Activated CD8-positive, alpha-beta T cell treated with anti-CD3 and anti-CD28 coated beads, Interleukin-2, amount 10 ng/mL, durations not matched to agents 7 days and 5 days (primary cell): Measurements from ENCODE around the gene DHRS12. TPM values are rescaled to one million over a fixed set of nuclear protein-coding genes. Genes with fewer than 3 reads are reported as not detected.

Experiments used
- ATAC-seq: fragments of 150-1000 bp; cut with Tn5 transposase; one replicate; pipeline ENCODE4 v1.10.0; 2021; ENCODE audit warnings: moderate library complexity
- CTCF ChIA-PET: fragments of 350-600 bp; sonication (Branson Sonifier 250); formaldehyde crosslinking; loops from one replicate; lab custom pipeline; 2021; ENCODE audit warnings: antibody characterized with exemption; lab: Charles Lee
- POLR2A ChIA-PET: fragments of 350-600 bp; sonication (Branson Sonifier 250); formaldehyde crosslinking; loops from one replicate; lab custom pipeline; 2021; ENCODE audit warnings: antibody characterized with exemption; lab: Charles Lee
- DNase-seq: peaks from one replicate; pipeline ENCODE4 v3.0.0-alpha.2; 2020
- H3K27ac Mint-ChIP-seq: one replicate; pipeline ENCODE4 v1.8.0; 2021; ENCODE audit warnings: mild to moderate bottlenecking, mixed read lengths
- H3K27me3 Mint-ChIP-seq: one replicate; pipeline ENCODE4 v1.8.0; 2021; ENCODE audit warnings: low read depth, mixed read lengths
- H3K36me3 Mint-ChIP-seq: one replicate; pipeline ENCODE4 v1.8.0; 2021; ENCODE audit warnings: low read depth, mixed read lengths
- H3K4me1 Mint-ChIP-seq: one replicate; pipeline ENCODE4 v1.8.0; 2021; ENCODE audit warnings: low read depth, mixed read lengths
- H3K4me3 Mint-ChIP-seq: one replicate; pipeline ENCODE4 v1.8.0; 2021; ENCODE audit warnings: mild to moderate bottlenecking, mixed read lengths
- H3K9me3 Mint-ChIP-seq: one replicate; pipeline ENCODE4 v1.8.0; 2022; ENCODE audit warnings: mixed read lengths; ENCODE audit not compliant: insufficient read depth
- total RNA-seq, 2 experiments: library from RNA; stranded (reverse); gene quantifications; one replicate each; pipeline ENCODE4 v1.2.3, GENCODE V29; 2021

DHRS12 gene
- total RNA-seq, 2 experiments from 2014 or later, result 8.9 to 10.0 TPM

DNA sequence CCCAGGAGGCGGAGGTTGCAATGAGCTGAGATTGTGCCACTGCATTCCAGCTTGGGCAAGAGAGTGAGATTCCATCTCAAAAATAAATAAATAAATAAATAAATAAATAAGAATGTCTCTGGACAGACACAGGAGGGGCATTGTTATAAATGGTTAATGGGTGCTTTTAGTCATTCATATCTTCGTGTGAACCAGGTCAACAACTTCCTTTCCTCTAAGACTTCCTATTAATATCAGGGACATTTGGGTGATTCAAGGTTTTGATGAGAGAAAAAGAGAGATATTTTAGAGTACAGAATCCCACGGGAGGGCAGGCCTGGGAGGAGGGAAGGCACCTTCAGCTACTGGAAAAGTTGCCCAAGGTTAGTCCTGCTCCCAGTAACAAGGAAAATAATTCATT lies 23.9 kb downstream of the DHRS12 start:
- ATAC-seq, result no peak
- Mint-ChIP-seq H3K27ac (no peak overlapping the region), H3K4me3 (no peak overlapping the region), H3K9me3 (no peaks in the 10 kb centered on the region), H3K36me3 (no peaks in the 10 kb centered on the region), H3K4me1 (no peaks in the 10 kb centered on the region), H3K27me3 (no peaks in the 10 kb centered on the region)
- ChIA-PET CTCF (no interaction called here), POLR2A (no interaction called here)
- no peak for DNase-seq

DNA sequence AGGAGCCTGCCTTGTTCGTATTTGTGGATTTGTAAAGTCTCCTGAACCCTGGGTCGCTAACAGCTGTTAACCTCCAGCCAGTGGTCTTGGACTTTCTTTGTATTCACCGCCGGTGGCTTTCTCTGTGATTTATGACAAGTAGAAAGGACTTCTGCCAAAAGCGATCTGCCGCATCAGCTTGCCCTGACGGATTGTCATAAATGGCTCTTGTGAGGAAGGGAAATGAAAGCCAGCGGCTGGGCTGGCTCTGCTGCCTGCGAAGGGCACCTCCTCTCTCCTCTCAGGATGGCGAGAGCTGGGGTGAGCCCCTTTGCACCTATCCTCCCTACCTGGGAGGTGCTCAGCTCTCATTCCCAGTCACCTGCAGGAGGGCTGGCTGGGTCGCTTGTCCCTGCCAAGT lies 25.6 kb downstream of the DHRS12 start:
- Mint-ChIP-seq H3K36me3 (no peaks in the 10 kb centered on the region), H3K27me3 (no peaks in the 10 kb centered on the region), H3K27ac (no peak overlapping the region), H3K9me3 (no peaks in the 10 kb centered on the region), H3K4me1 (no peaks in the 10 kb centered on the region), H3K4me3 (no peak overlapping the region)
- ATAC-seq (no peak), DNase-seq (no peak)
- ChIA-PET POLR2A (no interaction called here), CTCF (interaction anchor here (1.9 kb wide), 1 partner anchor 19 kb away, joined by 5 read pairs; no protein-coding TSS in a partner anchor)

DNA sequence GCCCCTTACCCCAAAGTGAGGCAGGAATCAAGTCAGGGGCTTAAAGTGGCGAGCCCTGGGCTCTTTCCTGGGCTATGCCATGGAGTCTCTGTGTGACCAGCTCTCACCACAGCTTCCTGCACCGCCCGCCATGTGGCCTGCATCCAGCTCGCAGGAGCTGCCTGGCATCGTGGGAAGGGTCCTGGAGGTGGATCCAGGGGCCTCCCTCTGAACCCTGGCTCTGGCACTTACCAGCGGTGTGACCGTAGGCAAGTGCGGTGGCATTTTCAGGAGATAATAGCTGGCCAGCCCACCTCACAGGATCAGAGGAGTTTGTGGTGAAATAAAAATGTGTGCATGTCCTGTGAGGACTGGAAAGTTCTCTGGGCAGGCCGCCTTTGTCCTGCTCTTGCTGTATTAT lies 26.0 kb downstream of the DHRS12 start:
- Mint-ChIP-seq H3K4me1 (no peaks in the 10 kb centered on the region), H3K27me3 (no peaks in the 10 kb centered on the region), H3K4me3 (no peak overlapping the region), H3K36me3 (no peaks in the 10 kb centered on the region), H3K9me3 (no peaks in the 10 kb centered on the region), H3K27ac (no peak overlapping the region)
- ATAC-seq (no peak), DNase-seq (no peak)
- CTCF ChIA-PET, result interaction anchor here (1.9 kb wide), 1 partner anchor 20 kb away, joined by 5 read pairs; no protein-coding TSS in a partner anchor
- POLR2A ChIA-PET, result no interaction called here

DNA sequence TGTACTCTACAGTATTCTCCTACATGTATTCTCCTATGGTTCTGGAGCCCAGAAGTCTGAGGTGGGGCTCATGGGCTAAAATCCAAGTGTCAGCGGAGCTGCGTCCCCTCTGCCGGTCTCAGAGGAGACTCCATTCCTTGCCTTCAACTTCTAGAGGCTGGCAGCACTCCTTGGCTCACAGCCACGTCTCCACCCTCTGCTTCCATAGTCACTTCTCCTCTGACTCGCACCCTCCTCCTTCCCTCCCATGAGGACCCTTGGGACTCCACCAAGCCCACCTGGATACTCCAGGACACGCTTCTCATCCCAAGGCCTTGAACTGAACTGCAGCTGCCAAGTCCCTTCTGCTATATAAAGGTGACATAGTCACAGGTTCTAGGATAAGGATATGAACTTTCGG lies 27.8 kb downstream of the DHRS12 start:
- H3K4me1 Mint-ChIP-seq, result no peaks in the 10 kb centered on the region
- no peak for DNase-seq
- no peaks in the 10 kb centered on the region for H3K36me3 Mint-ChIP-seq
- ChIA-PET POLR2A (interaction anchor here (0.5 kb wide), 1 partner anchor 651 kb away, joined by 3 read pairs; no protein-coding TSS in a partner anchor), CTCF (no interaction called here)
- no peak overlapping the region for H3K4me3 Mint-ChIP-seq
- no peaks in the 10 kb centered on the region for H3K27me3 Mint-ChIP-seq
- no peak overlapping the region for H3K27ac Mint-ChIP-seq
- no peak for ATAC-seq
- H3K9me3 Mint-ChIP-seq, result no peaks in the 10 kb centered on the region

DNA sequence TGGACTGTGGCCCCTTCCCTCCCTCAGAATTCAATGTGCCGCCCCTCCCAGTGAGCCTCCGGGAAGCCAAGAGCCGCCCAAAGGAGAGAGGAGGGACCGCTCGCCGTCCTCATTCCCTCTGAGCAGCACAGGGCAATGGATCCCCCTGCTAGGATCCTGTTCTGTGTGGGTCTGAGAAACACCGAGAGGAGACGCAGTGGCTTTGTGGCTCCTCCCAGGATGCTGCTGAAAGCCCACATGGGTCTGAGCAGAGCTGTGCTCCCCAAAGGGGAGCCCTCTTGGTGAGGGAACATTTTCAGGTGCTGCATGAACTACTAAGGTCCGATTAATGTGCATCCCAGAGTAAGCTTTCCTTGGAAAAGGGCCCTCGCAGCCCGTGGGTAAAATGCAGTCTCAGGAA lies 30.4 kb downstream of the DHRS12 start:
- ChIA-PET POLR2A (no interaction called here), CTCF (no interaction called here)
- Mint-ChIP-seq H3K9me3 (no peaks in the 10 kb centered on the region), H3K4me1 (no peaks in the 10 kb centered on the region), H3K27ac (no peak overlapping the region), H3K27me3 (no peaks in the 10 kb centered on the region), H3K36me3 (no peaks in the 10 kb centered on the region), H3K4me3 (no peak overlapping the region)
- no peak for ATAC-seq
- DNase-seq, result no peak

DNA sequence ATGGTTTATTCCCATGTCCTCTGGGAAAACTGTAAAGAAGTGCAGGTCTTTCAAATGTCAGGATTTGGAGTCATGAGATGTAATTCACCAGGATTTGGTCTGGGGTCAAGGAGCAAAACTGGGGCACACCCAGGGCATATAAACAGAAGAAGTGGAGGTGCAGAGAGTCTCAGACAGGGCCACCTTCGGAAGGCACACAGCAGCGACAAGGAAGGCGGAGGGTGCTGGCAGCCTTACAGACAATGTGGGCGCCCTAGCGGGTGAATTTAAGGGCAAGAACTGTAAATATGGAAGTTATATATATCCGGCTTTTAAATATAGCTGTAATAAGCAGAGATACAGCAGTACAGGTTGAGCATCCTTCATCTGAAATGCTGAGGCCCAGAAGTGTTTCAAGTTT lies 31.2 kb downstream of the DHRS12 start:
- Mint-ChIP-seq H3K36me3 (no peaks in the 10 kb centered on the region), H3K9me3 (no peaks in the 10 kb centered on the region), H3K27me3 (no peaks in the 10 kb centered on the region), H3K27ac (no peak overlapping the region), H3K4me3 (no peak overlapping the region), H3K4me1 (no peaks in the 10 kb centered on the region)
- ChIA-PET CTCF (no interaction called here), POLR2A (no interaction called here)
- ATAC-seq, result no peak
- DNase-seq, result peak; percentile 13

DNA sequence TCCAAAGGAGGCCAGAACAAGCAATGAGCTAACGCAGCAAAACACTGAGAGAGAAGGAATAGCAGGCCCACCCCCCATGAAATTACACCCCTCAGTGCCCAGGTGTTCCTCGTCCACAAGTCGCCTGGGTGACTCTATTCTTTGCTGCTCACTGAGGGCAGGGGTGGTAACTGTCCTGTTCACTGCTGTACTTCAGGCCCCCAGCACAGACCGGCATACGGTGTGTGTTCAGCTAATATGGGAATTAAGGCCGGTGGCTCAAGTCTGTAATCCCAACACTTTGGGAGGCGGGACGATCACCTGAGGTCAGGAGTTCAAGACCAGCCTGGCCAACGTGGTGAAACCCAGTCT lies 31.9 kb downstream of the DHRS12 start:
- Mint-ChIP-seq H3K27ac (no peak overlapping the region), H3K4me3 (no peak overlapping the region), H3K4me1 (no peaks in the 10 kb centered on the region), H3K36me3 (no peaks in the 10 kb centered on the region), H3K9me3 (no peaks in the 10 kb centered on the region), H3K27me3 (no peaks in the 10 kb centered on the region)
- DNase-seq (peak; percentile 0), ATAC-seq (no peak)
- POLR2A ChIA-PET, result no interaction called here
- CTCF ChIA-PET, result no interaction called here

DNA sequence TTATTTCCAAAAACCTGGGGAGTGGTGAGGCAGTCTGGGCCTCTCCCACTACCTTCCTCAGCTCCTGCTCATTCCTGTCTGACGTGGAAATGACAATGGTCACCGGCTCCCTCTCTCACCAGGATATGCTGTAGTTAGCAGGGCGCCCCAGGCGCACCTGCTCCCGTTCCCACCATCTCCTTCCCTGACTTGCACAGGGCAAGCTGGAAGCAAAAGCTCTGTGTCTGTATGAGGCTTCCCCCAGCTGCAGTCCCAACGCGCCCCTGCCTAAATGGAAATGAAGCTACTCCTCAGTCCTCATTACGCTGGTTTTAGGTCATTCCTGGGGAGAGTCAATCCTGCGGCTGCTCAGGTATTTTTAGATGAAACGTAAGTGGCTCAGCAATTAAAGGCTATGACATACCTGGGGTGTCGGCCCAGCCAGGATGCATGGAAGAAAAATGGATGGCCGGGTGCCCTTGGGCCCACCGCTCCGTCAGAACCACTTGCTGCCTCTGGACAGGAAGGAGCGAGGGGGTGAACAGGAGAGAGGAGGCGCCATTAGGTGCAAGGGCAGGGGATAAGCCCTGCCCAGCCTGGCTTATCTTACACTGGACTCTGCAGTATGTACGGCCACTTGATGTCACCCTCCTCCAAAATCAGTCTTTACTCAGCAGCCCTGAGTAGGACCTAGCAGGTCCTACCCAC lies 32.4 kb downstream of the DHRS12 start:
- ChIA-PET CTCF (no interaction called here), POLR2A (interaction anchor here (0.7 kb wide), 1 partner anchor 319 kb away, joined by 4 read pairs; the partner anchor contains the start of gene INTS6)
- ATAC-seq, result no peak
- H3K27ac Mint-ChIP-seq, result peak overlapping the region; percentile 28
- H3K27me3 Mint-ChIP-seq, result no peaks in the 10 kb centered on the region
- no peak overlapping the region for H3K4me3 Mint-ChIP-seq
- no peaks in the 10 kb centered on the region for H3K36me3 Mint-ChIP-seq
- H3K4me1 Mint-ChIP-seq, result no peaks in the 10 kb centered on the region
- DNase-seq, result peak; percentile 14
- no peaks in the 10 kb centered on the region for H3K9me3 Mint-ChIP-seq

DNA sequence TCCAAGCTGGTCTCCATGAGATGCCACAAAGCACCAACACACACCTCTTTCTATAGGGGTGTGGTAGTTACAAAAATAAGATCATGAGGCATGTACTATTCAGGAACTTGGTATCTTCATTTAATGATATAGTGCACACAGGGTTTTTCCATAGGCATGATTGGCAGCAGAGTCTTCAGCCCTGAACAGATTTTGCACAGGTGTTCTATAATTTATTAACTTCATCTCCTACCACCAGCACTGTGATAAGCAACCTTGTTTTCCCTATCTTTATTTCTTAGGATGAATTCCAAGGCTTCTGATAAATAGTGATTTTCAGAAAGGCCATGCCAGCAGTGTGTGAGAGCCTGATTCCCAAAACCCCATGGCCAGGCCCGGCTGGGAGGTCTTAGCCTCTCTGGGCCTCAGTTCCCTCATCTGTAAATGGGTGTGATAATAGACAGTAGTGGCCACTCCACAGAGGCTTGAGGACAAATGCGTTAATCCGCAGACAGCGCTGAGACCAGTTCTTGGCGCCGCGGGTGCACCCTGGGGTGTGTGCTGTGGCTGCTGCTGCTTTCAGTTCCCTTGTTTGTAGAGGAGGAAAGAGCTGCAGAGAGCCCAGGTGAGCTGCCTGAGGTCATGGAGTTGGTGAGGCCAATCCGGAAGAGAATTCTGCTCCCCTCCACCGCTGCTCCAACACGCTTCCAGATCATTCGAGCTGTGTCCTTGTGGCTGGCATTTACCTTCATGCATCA lies 33.1 kb downstream of the DHRS12 start:
- no peaks in the 10 kb centered on the region for H3K27me3 Mint-ChIP-seq
- no peak overlapping the region for H3K4me3 Mint-ChIP-seq
- POLR2A ChIA-PET, result interaction anchor here (0.7 kb wide), 1 partner anchor 318 kb away, joined by 4 read pairs; the partner anchor contains the start of gene INTS6
- no peaks in the 10 kb centered on the region for H3K36me3 Mint-ChIP-seq
- CTCF ChIA-PET, result no interaction called here
- no peaks in the 10 kb centered on the region for H3K9me3 Mint-ChIP-seq
- DNase-seq, result no peak
- ATAC-seq, result no peak
- H3K4me1 Mint-ChIP-seq, result peaks cover under 1% of the 10 kb centered on the region
- H3K27ac Mint-ChIP-seq, result peak overlapping the region; percentile 28

DNA sequence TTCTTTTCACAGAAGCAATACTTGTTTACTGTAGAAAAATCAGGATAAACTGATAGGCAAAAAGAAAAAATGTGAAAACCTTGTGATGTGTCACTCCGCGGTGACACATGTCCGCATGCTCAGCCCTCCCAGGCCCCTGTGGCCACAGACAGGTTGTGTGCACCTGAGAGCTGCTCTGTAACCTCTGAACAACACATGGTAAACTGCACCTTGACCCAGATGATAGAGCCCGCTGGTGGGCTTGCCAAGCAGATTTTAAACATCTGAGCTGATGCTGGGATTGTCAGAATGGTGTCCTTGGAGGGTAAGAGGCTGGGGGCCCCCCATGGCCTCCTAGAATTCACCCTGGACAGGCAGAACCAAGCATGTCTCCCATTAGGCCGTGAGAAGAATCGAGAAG lies 33.8 kb downstream of the DHRS12 start:
- CTCF ChIA-PET, result no interaction called here
- no peaks in the 10 kb centered on the region for H3K36me3 Mint-ChIP-seq
- DNase-seq (no peak), ATAC-seq (no peak)
- no peaks in the 10 kb centered on the region for H3K9me3 Mint-ChIP-seq
- no peak overlapping the region for H3K27ac Mint-ChIP-seq
- H3K4me1 Mint-ChIP-seq, result peaks cover 7% of the 10 kb centered on the region
- H3K4me3 Mint-ChIP-seq, result no peak overlapping the region
- POLR2A ChIA-PET, result no interaction called here
- no peaks in the 10 kb centered on the region for H3K27me3 Mint-ChIP-seq

DNA sequence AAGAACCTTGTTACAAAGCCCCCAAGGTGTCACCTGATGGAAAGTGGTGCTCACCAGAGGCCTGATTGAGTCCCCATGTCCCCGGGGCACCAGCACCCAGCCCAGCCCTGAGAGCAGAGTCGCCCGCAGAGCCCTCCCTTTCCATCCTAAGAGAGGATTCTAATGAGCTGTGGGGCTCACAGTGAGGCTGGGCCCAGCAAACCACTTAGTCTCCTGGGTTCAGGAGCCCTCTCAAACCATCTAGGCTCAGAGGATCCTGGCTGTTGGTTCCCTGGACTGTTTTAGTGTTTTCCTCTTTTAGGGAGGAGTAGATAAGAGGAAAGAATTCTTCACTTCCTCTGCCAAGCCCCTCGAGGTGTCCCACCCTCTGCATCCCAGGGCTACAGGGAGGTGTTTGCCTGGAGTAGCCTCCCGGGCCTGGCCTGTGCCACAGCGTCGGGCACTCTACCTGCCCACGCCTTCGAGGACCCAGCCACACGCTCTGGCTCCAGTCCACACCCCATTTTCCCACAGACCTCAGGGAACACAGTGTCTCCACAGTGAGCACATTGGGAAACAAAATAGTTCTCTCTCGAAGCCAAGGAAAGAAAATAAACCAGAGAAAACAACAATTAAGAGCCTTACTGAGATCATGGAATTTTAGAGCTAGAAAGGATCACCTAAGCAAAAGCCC lies 34.4 kb downstream of the DHRS12 start:
- H3K27ac Mint-ChIP-seq, result peak overlapping the region; percentile 40
- CTCF ChIA-PET, result no interaction called here

DNA sequence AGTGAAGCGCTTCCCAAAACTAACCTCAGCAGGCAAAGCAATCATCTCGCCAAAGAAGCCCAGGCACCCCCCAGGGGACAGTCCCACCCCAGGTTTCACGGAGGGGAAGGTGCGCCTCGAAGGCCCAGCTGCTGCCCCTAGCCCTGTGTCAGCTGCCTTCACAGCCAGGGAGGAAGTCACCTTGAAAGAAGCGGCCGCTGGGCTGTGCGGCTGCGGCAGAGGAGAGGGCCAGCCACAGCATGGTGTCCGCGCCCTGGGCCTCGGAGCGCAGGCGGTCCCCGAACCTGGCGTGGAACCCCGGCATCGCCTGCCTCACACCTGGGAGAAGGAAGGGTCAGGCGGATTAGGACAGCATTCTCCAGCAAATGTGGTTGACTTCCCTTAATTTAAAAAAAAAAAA lies 35.0 kb downstream of the DHRS12 start:
- CTCF ChIA-PET, result no interaction called here
- no peak overlapping the region for H3K27ac Mint-ChIP-seq
- peaks cover 18% of the 10 kb centered on the region for H3K4me1 Mint-ChIP-seq
- ATAC-seq (no peak), DNase-seq (no peak)
- H3K36me3 Mint-ChIP-seq, result peaks cover 4% of the 10 kb centered on the region
- no peaks in the 10 kb centered on the region for H3K9me3 Mint-ChIP-seq
- POLR2A ChIA-PET, result no interaction called here
- no peak overlapping the region for H3K4me3 Mint-ChIP-seq
- H3K27me3 Mint-ChIP-seq, result no peaks in the 10 kb centered on the region

More for the DNA sequence above, 34.4 kb downstream of the DHRS12 start:
- no peak overlapping the region for H3K4me3 Mint-ChIP-seq
- POLR2A ChIA-PET, result no interaction called here
- ATAC-seq (no peak), DNase-seq (no peak)
- peaks cover 13% of the 10 kb centered on the region for H3K4me1 Mint-ChIP-seq
- peaks cover 4% of the 10 kb centered on the region for H3K36me3 Mint-ChIP-seq
- H3K9me3 Mint-ChIP-seq, result no peaks in the 10 kb centered on the region
- no peaks in the 10 kb centered on the region for H3K27me3 Mint-ChIP-seq
